HL-60 (cell line): ENCODE results near the gene FBN1.

Source experiments
- DNase-seq, 2 experiments: peaks; one replicate each; pipeline ENCODE4 v3.0.0-alpha.2; 2010 to 2020; ENCODE audit warnings: low read depth in 1 of 2, low spot score in 1 of 2
- H3K27ac ChIP-seq: fragments of 250-450 bp; sonication (Bioruptor Pico); replicated peaks from 2 replicates; pipeline ENCODE4 v1.5.1; 2020; ENCODE audit warnings: mild to moderate bottlenecking, moderate library complexity
- H3K27me3 ChIP-seq: fragments of 250-450 bp; sonication (Bioruptor Pico); 2 replicates; pipeline ENCODE4 v1.5.1; 2021; ENCODE audit warnings: mild to moderate bottlenecking, moderate library complexity; ENCODE audit not compliant: insufficient read depth, poor library complexity, severe bottlenecking
- H3K4me3 ChIP-seq: replicated peaks from 2 replicates; pipeline ENCODE4 v1.5.1; 2011; ENCODE audit warnings: mild to moderate bottlenecking, control low read depth, low read length; ENCODE audit not compliant: insufficient read depth
- GABPA ChIP-seq: IDR thresholded peaks from 2 replicates; pipeline ENCODE4 v1.6.1; 2012; ENCODE audit warnings: low read depth
- POLR2AphosphoS5 ChIP-seq: IDR thresholded peaks from 2 replicates; pipeline ENCODE4 v1.6.1; 2012; ENCODE audit warnings: low read depth
- SPI1 ChIP-seq: IDR thresholded peaks from 2 replicates; pipeline ENCODE4 v1.6.1; 2012; ENCODE audit warnings: low read depth, mild to moderate bottlenecking, borderline replicate concordance
- TF ChIP-seq, protein P1 (sequence below): IDR thresholded peaks from 2 replicates; pipeline ENCODE4 v1.6.1; 2012; ENCODE audit warnings: low read depth; ENCODE audit not compliant: insufficient replicate concordance
- TF ChIP-seq, protein P2 (sequence below): IDR thresholded peaks from one replicate; pipeline ENCODE4 v1.5.1; 2011; ENCODE audit warnings: low read length, control low read depth, inconsistent platforms; ENCODE audit not compliant: insufficient read depth

The FBN1 gene

DNA sequence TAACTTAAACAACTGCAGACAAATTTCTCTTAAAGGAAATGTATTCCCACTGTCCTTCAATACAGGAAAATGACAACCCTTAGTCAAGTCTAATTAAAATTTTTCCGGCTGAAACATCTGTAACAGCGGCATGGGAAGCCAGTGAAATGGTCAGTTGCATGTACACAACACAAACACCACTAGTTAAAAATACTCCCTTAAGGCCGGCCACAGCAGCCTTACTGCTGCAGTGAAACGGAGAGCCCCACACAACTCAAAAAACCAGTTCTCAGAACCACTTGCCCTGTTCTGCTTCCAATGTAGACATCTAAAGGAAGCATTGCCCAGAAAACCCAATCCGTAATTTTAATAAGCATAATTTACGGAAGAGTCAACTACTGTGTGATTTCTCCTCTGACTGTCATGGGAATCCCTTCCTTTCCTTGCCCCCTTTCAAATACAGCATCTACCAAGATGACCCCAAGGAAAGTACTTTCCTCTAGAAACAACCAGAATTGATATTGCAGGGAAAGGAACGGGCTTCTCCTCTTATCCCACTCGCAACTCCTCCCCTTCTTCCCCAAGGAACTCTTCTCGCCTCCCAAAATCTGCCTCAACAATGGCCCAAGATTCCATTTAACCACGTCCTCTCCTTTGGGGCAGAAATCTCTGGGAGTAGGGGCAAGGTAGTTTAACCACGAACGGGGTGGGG is 1.6 kb downstream of the FBN1 start:
- peaks cover 43% of the 10 kb centered on the region for H3K27me3 ChIP-seq
- TF ChIP-seq, protein P1, sequence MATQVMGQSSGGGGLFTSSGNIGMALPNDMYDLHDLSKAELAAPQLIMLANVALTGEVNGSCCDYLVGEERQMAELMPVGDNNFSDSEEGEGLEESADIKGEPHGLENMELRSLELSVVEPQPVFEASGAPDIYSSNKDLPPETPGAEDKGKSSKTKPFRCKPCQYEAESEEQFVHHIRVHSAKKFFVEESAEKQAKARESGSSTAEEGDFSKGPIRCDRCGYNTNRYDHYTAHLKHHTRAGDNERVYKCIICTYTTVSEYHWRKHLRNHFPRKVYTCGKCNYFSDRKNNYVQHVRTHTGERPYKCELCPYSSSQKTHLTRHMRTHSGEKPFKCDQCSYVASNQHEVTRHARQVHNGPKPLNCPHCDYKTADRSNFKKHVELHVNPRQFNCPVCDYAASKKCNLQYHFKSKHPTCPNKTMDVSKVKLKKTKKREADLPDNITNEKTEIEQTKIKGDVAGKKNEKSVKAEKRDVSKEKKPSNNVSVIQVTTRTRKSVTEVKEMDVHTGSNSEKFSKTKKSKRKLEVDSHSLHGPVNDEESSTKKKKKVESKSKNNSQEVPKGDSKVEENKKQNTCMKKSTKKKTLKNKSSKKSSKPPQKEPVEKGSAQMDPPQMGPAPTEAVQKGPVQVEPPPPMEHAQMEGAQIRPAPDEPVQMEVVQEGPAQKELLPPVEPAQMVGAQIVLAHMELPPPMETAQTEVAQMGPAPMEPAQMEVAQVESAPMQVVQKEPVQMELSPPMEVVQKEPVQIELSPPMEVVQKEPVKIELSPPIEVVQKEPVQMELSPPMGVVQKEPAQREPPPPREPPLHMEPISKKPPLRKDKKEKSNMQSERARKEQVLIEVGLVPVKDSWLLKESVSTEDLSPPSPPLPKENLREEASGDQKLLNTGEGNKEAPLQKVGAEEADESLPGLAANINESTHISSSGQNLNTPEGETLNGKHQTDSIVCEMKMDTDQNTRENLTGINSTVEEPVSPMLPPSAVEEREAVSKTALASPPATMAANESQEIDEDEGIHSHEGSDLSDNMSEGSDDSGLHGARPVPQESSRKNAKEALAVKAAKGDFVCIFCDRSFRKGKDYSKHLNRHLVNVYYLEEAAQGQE = no peak
- no peak for TF ChIP-seq SPI1
- TF ChIP-seq GABPA = no peak
- no peak for TF ChIP-seq POLR2AphosphoS5
- TF ChIP-seq, protein P2, sequence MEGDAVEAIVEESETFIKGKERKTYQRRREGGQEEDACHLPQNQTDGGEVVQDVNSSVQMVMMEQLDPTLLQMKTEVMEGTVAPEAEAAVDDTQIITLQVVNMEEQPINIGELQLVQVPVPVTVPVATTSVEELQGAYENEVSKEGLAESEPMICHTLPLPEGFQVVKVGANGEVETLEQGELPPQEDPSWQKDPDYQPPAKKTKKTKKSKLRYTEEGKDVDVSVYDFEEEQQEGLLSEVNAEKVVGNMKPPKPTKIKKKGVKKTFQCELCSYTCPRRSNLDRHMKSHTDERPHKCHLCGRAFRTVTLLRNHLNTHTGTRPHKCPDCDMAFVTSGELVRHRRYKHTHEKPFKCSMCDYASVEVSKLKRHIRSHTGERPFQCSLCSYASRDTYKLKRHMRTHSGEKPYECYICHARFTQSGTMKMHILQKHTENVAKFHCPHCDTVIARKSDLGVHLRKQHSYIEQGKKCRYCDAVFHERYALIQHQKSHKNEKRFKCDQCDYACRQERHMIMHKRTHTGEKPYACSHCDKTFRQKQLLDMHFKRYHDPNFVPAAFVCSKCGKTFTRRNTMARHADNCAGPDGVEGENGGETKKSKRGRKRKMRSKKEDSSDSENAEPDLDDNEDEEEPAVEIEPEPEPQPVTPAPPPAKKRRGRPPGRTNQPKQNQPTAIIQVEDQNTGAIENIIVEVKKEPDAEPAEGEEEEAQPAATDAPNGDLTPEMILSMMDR = no peak
- no peak overlapping the region for H3K4me3 ChIP-seq
- H3K27ac ChIP-seq = no peak overlapping the region
- DNase-seq = no peak

DNA sequence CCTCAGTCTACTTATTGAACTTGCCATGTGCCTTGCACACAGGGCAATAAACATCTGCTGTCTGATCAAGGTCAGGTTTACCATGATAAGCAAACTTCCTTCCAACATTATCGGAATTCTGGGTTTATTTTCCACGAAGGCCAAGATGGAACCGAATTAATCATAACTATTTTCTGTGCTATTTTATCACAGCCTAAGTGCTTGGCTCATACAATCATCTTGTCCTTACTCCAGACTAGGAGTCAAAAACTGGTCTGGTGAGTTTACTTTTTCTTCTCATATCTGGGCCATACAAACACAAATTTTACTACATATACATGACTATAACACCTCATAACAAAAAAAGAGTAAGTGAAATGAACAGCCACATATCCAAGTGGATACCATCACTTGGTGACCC is 2.3 kb downstream of the FBN1 start:
- Histone ChIP-seq H3K27me3 (peaks cover 43% of the 10 kb centered on the region), H3K4me3 (no peak overlapping the region), H3K27ac (no peak overlapping the region)
- DNase-seq = no peak
- TF ChIP-seq, protein P1 = no peak
- TF ChIP-seq, protein P2 = no peak
- TF ChIP-seq POLR2AphosphoS5 = no peak
- TF ChIP-seq GABPA = no peak
- TF ChIP-seq SPI1 = no peak

DNA sequence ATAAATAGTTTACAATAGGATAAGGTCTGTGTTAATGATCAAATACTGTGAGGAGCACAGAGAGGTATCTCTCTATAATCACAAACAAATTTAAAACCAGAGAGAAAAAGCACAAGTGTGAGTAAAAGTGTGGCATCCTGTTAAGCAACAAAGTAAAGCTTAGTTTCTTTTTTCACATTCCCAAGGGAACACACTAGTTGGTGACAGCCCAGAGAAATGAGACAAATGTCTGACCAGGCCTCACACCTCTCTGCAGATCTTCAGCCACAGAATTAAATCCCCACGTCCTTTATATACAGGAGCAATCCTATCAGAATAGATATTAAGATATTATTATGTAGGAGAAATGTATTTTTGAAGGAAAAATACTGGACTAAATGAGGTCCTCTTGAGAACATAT is 2.7 kb downstream of the FBN1 start:
- TF ChIP-seq POLR2AphosphoS5 = no peak
- TF ChIP-seq, protein P2 = no peak
- no peak for TF ChIP-seq SPI1
- DNase-seq = no peak
- peaks cover 43% of the 10 kb centered on the region for H3K27me3 ChIP-seq
- H3K27ac ChIP-seq = no peak overlapping the region
- no peak overlapping the region for H3K4me3 ChIP-seq

DNA sequence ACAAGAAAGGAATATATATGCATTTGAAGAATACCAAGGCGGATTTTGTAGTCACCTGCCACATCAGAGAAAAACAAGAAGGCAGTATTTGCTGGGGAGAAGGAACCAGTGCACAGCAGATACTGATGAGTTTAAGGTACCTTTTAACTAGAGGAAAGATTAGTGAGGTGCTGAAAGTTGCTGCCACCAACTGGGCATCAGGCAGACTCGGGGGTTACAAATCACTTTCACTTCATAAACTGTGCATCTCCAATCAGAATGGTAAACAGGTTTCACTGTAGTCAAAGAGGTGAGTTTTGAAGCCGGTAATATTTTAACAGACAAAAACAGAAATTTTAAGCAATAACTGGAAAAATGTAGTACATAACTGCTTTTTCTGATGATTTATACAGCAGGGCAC is 4.1 kb downstream of the FBN1 start:
- DNase-seq = no peak
- Histone ChIP-seq H3K27ac (no peak overlapping the region), H3K27me3 (peaks cover 38% of the 10 kb centered on the region), H3K4me3 (no peak overlapping the region)
- no peak for TF ChIP-seq SPI1
- TF ChIP-seq, protein P1 = no peak
- no peak for TF ChIP-seq GABPA
- TF ChIP-seq, protein P2 = no peak
